Loucy (cell line): Measurements from ENCODE around the gene MACC1.

Experiments
- CTCF ChIP-seq: fragments of 200-600 bp; sonication (generic); conservative IDR thresholded peaks from 2 replicates; pipeline ENCODE4 v1.5.1; 2014; ENCODE audit warnings: mild to moderate bottlenecking, antibody characterized with exemption, low read length
- EZH2phosphoT487 ChIP-seq: fragments of 200-600 bp; IDR thresholded peaks from 2 replicates; pipeline ENCODE4 v1.6.1; 2018; ENCODE audit warnings: antibody characterized with exemption, mild to moderate bottlenecking, moderate library complexity, borderline replicate concordance

- TF ChIP-seq CTCF (no peak), EZH2phosphoT487 (no peak)
These were observed 22.7 kb downstream of the MACC1 start for GRCh38 chr7:20194343-20194995.
